ENCODE data around the gene DDAH2. TPM values are rescaled to one million over a fixed set of nuclear protein-coding genes. Genes with fewer than 3 reads are reported as not detected.
A peak's percentile ranks its signal among the peaks of the same experiment; 100 is the strongest.

Gene DDAH2
- polyA plus RNA-seq, 3 donors, result 152 to 237 (median 188) TPM

DNA sequence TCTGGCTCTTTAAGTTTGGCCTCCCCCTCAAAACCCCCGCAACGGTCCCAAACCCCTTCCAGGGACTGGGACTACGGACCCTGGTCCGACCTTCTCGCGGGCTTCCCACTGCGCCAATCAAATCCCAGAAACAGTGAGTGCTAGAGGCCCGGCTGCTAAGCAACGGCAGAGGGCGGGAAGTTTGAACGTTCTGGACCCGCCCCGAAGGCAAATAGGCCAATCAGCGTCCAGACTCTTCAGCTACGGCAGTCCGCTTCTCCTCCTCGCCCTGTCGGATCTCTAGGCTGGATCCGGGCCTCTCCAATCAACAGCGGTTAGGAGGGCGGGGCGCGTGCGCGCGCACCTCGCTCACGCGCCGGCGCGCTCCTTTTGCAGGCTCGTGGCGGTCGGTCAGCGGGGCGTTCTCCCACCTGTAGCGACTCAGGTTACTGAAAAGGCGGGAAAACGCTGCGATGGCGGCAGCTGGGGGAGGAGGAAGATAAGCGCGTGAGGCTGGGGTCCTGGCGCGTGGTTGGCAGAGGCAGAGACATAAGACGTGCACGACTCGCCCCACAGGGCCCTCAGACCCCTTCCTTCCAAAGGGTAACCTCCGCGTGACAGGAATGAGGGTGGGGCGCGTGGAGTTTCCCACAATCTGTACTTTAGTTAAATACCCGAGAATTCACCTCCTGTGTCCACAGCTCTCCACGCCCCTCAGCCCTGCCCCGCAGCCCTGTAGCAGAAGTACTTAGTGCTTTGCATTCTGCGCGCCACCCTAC is 10.7 kb upstream of the DDAH2 start, which contains the start of gene MSH5:
MSH5 (plus strand) TSS at position 367 of the 758 bp plus-strand sequence. CDS start 462 bp downstream, outside the sequence.
- DNase-seq (ENCODE audit: extremely low read depth in 1 of 11, low read depth in 9 of 11, low spot score in 4 of 11), result peak; percentile 98 to 100 (median 99)

DNA sequence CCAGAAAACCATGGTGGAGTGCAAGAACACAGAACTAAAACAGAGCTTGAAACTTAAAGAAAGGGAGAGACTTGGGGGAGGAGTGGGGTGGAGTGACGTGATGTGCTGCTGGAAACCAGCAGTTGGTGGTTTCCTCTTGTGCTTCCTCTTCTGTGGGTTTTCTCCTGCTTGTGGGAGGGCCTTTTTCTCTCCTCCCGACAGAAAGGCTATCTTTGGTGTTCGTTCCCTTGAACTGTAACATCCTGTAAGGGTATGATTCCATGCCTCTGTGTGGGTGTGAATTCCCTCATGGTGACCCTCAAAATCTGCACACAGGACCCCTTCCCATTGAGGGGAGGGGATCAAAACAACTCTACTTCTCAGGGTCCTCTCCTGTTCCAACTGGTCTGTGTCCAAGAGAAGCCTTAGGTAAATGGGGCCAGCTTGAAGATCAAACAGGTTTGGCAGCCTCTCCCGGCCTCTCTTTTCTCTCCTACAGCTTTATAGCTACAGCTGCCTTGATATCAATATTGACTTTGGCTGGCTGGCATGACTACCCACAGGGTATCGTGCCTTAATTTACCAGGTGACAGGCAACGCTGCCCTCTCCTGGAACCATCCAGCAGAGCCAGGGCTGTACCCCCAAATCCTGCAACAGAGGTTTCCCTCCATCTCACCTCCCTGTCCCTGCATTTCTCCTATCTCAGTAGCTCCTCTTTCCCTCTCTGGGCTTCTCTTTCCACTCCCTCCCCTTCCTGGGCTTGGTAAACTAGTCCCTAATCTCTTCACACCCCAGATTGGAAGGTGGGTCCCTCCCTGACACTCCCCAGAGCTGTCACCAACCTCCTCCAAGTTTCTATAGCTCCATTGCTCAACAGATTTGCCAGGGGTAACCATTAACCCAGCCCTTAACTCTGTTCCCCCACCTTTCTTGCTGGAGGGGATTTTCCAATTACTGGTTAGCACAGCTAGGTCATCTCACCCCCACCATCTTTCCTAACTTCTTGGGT is 9.2 kb upstream of the DDAH2 start:
- peak in 5 of 11 donors; percentile 59 to 86 (median 79) for DNase-seq (ENCODE audit: extremely low read depth in 1 of 11, low read depth in 9 of 11, low spot score in 4 of 11)

DNA sequence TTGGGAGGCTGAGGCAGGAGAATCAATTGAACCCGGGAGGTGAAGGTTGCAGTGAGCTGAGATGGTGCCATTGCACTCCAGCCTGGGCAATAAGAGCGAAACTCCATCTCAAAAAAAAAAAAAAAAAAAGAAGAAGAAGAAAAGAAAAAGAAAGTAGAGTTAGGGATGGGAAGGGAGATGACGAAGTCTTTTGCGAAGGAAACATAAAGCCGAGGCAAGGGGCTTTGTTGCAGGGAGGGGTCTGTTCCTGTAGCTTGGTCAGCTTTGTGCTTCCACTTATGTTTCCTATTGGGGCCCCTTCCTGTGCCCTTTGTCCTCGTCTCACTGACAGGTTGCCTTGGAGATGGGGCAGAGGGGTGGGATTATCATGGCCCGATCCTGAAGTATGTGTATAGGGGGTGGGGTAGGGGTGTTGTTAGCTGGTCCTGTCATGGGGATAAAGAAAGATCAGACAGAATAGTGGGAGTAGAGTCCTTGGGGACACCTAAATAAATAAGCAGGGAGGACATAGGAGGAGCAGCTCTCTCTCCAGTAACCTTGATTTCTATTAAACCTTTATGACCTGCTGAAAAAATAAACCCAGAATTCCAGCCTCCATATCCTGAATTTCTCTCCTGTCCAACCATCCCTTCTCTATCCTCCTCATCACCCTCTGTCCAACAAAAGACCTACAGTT is 8.4 kb upstream of the DDAH2 start:
- DNase-seq (ENCODE audit: extremely low read depth in 1 of 11, low read depth in 9 of 11, low spot score in 4 of 11), result peak in 2 of 11 donors; percentile 64 to 79

DNA sequence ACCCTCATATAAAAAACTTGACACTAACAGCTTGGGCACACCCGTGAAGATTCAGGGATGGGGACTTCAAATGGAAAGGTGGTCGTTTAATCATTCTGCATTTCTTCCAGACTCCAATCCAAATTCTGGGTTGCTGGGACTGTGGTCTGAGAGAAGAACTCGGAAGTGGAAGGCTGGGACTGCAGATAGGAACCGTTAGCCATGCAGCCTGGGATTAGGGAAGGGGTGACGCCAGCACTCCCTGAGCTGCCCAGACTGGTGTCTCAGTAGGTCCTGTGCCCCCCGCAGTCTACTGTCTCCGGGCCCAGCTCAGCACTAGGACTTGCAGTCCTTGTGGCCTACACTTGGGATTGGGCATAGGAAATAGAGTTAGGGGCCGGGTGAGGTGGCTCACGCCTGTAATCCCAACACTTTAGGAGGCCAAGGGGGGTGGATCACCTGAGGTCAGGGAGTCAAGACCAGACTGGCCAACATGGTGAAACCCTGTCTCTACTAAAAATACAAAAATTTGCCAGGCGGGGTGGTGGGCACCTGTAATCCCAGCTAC is 7.7 kb upstream of the DDAH2 start:
- no peak for DNase-seq (ENCODE audit: extremely low read depth in 1 of 11, low read depth in 9 of 11, low spot score in 4 of 11)

DNA sequence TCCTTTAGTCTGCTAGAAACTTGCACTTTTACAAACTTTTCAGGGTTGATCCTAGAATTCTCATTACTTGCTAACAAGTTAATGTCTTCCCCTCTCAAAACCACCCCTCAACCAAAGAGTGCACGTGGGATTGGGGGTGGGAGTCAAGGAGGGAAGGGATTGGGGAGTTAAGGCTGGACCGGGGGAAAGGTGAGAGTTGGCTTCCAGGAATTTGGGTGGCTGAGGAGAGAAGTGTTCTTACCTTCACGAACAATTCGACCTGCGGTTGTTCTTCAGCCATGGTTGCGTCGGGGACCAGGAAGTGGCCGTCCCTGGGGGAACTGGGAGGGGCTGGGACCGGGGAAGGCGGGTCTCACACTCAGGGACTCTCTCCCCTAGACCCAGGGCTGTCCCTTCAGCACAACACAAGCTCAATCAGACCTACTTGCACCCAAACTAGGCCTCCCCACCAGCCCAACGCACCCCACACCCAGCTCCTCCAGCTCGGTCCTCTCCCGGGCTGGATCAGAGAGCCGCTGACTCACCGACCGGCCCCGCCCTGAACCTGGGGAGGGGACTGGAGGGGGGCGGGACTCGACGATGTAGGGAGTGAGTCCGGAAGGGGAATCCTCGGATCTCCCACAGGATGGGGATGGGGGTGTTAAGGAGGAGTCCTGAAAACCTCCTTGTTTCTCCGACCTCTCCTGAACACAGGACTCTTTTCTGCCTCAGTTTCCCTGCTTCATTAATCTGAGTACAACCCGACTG is 7.1 kb upstream of the DDAH2 start, which contains the start of gene CLIC1:
CLIC1 (minus strand) TSS at position 510 of the 747 bp plus-strand sequence; CDS start at position 280, 230 bp downstream.
- peak in 2 of 11 donors; percentile 74 to 75 for DNase-seq (ENCODE audit: extremely low read depth in 1 of 11, low read depth in 9 of 11, low spot score in 4 of 11)

DNA sequence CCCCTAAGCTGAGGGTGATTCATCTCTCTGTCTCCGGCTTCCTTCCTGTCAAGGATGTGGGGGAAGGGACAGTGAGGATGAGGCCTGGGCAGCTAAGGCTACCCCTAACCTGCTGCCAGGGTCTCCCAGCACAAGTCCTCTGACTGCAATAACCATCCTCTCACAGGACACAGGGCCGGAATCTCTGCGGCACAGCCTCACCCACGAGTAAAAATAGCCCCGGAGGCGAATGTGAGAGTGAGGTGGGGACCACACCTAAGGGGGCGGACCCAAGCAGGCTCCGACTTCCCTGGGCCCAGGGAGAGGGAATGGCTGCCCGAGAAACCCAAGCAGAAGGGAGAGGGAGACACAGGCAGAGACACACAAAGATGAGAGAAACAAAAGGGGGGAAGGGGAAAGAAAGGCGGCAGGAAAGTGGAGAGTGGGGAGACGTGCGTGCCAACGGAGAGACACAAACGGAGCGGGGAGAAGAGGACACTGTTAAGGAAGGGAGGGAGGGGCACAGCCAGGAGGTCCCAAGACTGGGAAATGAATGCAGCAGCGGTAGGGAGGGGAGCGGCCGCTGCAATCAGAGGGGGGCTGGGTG is 5.8 kb upstream of the DDAH2 start:
- DNase-seq (ENCODE audit: extremely low read depth in 1 of 11, low read depth in 9 of 11, low spot score in 4 of 11), result peak in 1 of 11 donors; percentile 19

DNA sequence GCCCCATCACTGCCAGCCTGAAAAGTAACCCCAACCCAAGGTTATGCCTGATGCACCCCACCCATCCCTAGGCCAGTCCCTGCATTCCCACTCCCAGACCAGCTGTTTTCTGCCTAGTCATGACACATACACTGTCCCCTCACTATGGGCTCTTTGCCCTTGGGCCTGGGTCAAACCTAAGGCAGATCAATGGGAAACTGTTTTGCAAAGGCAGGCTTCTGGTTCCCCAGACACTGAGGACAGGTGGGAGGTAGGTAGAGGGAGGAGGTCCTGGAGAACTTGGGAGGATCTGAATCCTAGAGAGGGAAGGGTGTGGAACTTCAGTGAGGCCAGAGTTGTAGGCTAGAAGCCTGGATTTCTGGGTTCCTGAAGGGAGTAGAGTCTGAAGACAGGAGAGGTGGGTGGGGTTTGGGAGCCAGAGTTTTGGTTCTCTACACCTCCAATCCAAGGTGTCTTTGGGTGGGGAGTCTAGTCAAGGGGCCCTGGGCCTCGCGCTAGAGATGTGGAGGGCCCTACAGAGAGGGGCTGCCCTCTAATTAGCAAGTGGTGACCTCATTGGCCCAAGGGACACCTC is 5.2 kb upstream of the DDAH2 start:
- no peak for DNase-seq (ENCODE audit: extremely low read depth in 1 of 11, low read depth in 9 of 11, low spot score in 4 of 11)

DNA sequence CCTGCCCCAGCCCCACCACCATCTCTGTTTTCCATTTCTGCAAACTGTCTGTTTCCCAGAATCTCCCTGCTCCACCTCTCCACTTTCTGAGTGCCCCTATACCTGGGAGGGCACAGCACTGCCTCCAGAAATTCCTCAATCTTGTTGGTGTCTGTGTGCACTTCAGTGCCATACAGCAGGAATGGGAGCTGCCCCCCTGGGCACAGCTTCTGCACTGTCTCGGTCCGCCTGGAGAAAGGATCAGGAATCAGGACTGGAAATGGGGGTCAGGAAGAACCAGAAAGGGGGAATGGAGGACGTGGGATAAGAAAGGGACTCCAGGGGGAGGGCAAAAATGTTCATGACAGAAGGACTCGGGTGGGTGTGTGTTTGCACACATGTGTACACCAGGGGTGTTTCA is 4.6 kb upstream of the DDAH2 start:
- DNase-seq (ENCODE audit: extremely low read depth in 1 of 11, low read depth in 9 of 11, low spot score in 4 of 11), result no peak

DNA sequence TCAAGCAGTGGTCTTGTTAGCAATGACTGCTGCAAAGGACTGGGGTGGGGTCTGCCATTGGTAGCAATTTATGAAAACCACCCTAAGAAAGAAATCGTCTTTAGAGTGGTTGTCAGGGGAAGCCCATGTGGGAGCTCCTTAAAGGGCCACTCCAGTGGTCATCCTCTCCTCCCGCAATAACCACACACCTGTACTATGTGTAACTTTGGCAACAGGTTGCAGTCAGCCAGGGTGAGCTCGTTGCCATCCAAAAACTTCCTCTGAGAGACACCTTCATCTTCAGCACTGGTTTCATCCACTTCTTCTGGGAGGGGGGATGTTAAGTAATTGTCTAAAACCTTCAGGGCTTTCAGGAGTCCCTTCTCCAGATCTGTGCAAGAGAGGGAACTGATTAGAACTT is 2.9 kb upstream of the DDAH2 start:
- DNase-seq (ENCODE audit: extremely low read depth in 1 of 11, low read depth in 9 of 11, low spot score in 4 of 11), result no peak

DNA sequence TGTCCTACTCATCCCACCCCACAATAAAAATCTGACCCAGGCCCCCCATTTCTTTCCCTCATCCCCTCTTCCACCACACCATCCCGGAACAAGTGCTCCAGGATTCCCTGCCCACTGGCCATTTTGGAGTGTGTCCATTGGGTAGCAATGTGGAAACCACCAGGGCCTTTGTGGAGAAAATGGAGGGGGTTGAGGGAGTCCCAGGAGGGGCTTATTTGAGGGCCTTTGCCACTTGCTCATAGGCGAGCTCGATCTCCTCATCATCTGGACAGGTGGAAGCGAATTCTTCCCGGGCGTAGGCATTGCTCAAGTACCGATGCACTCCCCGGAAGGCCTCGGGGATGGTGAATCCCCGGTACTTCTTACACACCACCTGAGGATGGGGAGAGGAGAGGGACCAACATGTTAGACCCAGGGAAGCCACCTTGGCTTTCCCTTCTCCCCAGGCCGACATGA is 1.6 kb upstream of the DDAH2 start:
- DNase-seq (ENCODE audit: extremely low read depth in 1 of 11, low read depth in 9 of 11, low spot score in 4 of 11), result no peak

DNA sequence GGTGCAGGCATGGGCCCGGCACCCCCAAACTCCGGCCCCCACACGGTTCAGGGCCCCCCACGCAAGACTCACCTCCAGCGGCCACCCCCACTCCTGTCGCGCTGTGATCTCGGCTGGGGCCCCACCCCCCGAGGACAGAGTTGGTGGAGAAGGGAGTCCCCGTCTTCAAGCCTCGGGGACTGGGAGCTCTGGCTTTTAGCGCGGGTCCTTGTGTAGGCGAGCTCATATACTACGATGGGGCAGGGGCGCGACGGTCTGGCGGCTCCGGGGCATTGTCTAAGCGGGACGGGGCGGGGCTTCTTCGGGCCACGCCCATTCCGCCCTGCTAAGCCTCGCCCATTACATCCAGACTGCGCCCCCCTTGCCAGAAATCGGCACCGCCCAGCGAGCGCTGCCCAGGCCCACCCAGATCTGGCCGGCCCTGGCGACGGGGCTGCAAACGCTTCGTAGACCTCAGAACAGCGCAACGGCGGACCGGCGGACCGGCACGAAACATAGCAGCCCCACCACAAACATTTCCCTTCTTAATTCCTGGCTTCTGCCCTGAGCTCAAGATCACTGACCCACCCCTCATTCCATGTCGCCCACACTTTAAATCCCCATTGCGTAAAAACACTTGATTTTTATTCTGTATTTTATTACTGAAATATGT is 1.0 kb upstream of the DDAH2 start:
- peak in 10 of 11 donors; percentile 82 to 92 (median 90) for DNase-seq (ENCODE audit: extremely low read depth in 1 of 11, low read depth in 9 of 11, low spot score in 4 of 11)

DNA sequence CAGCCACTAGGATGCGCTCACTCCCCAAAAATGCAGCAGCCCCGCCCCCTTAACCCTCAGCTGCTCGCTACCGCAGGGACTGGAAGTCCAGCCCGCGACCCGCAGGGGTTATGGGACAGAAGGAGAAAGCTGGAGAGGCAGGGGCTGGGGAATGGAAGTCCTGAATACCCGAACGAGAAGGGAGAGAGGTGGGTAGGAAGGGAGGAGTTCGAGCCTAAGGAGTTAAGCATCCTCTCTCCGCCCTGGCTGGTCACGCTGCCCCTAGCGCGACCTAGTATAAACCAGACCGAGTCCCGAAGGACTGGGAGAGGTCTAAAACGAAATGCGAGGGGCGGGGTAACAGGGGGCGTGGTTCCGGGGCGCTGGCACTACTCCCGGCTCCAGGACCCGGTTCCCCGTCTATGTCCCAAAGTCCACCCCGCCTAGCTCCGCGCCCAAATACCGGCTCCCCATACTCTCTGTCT is 448 bp upstream of the DDAH2 start:
- peak in 10 of 11 donors; percentile 84 to 92 (median 88) for DNase-seq (ENCODE audit: extremely low read depth in 1 of 11, low read depth in 9 of 11, low spot score in 4 of 11)

DNA sequence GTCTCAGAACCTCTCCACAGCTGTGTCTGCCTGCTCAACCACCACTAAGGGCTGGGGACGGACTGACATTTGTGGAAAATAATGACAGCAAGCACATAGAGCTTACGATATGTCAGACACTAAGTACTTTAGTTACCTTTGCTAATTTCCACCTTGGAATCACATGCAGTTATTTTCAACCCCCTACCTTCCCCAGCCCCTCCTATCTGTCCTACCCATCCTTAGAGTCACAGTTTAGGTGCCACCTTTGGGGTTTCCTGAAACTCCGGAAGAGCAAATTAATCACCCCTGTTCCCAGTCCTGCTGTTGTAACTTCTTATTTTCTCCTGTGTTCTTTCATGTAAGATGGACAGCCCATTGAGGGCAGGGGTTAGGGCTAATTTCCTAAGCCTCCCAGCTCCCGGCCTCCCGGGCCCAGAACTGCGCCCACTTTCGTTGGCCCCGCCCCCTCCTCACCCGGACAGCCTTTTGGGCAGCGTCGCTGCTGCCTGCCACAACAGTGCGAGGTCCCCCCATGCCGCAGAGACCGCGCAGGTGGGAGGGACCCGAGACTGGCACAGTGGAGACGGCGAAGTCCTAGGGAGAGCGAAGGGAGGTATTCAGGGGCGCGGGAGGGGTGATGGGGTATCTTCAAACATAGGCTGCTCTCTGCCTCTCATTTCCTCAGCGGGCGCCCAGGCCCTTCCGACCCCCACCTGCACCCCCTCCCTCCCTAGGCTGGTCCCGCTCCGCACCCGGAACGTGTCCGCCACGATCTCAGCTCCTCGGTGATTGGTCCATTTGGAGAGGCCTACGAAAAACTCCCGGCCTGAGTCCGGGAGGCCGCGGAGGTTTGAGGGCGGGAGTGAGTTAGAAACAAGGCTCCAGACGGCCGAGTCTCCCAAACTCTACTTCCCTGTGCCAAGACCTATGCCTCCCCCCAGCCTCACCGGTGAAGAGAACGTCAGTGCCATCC is 1.1 kb downstream of the DDAH2 start:
- DNase-seq (ENCODE audit: extremely low read depth in 1 of 11, low read depth in 9 of 11, low spot score in 4 of 11), result no peak

DNA sequence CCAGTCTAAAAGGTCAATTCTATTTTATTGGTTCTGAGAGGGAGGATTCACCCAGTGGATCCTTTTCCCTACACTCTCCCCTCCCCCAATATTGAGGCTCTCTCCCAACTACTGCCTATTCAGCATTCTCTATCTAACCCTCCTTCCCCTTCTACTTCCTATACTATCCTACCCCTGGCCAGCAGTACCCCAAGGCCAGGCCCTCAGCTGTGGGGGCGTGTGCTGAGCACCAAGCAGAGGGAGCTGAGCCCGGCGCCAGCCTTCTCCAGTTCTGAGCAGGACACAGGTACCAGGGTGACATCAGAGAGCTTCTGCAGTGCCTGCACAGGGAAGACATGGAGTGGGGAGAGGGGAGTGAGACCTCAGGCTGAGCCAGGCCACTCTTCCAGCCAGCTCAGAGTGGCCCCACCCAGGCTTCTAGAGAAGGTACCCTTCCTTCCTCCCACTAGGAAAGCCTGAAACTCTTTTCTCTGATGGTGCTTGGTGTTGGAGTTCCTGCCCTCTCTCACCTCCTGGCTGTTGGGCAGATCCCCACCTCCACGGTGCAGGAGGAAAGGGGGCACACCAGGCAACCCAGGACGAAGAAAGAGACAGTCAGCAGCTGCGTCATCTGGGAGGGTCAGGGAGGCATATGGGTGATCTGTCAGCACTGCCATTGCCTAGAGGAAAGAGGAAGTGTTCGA is 1.9 kb downstream of the DDAH2 start:
- DNase-seq (ENCODE audit: extremely low read depth in 1 of 11, low read depth in 9 of 11, low spot score in 4 of 11), result no peak
